Activated CD4-positive, alpha-beta T cell treated with anti-CD3 and anti-CD28 coated beads, Interleukin-10, Interleukin-2, amounts not matched to agents 100 ng/mL and 50 ng/mL, durations not matched to agents 16 hours and 8 hours (primary cell): ENCODE results near the gene CDH20.

ENCODE experiments used
- DNase-seq: peaks from one replicate; pipeline ENCODE4 v3.0.0-alpha.2; 2020

CDH20 gene

GRCh38 chr18:61581578-61582201 lies 248.5 kb downstream of the CDH20 start:
- DNase-seq, result peak; percentile 60

GRCh38 chr18:61582202-61582710 lies 249.0 kb downstream of the CDH20 start:
- no peak for DNase-seq

- no peak for DNase-seq
Observed at GRCh38 chr18:61583548-61583947, 250.3 kb downstream of the CDH20 start.

- no peak for DNase-seq
Observed at GRCh38 chr18:61587865-61588264, 254.6 kb downstream of the CDH20 start.

- DNase-seq, result no peak
Observed at GRCh38 chr18:61589053-61589723, 256.0 kb downstream of the CDH20 start.

GRCh38 chr18:61589724-61590065 lies 256.5 kb downstream of the CDH20 start:
- no peak for DNase-seq

- no peak for DNase-seq
Observed at GRCh38 chr18:61591253-61591652, 258.0 kb downstream of the CDH20 start.

GRCh38 chr18:61595615-61596251 lies 262.5 kb downstream of the CDH20 start:
- no peak for DNase-seq

GRCh38 chr18:61596296-61596695 lies 263.1 kb downstream of the CDH20 start:
- no peak for DNase-seq

GRCh38 chr18:61597316-61597715 lies 264.1 kb downstream of the CDH20 start:
- DNase-seq, result no peak

- no peak for DNase-seq
Observed at GRCh38 chr18:61600422-61600821, 267.2 kb downstream of the CDH20 start.

GRCh38 chr18:61602836-61603235 lies 269.6 kb downstream of the CDH20 start:
- DNase-seq, result no peak
